ENCODE results near the gene PRUNE2. TPM values are rescaled to one million over a fixed set of nuclear protein-coding genes. Genes with fewer than 3 reads are reported as not detected.

PRUNE2 gene
- total RNA-seq, 4 donors from 2014 or later: 3.7 to 7.8 (median 4.9) TPM

- no peaks in the 10 kb centered on the region for H3K27me3 ChIP-seq
- intact Hi-C loops (cut with DNase I): no loop called here
- peaks cover 11 to 20% of the 10 kb centered on the region in 2 donors for H3K4me1 ChIP-seq
- DNase-seq: no peak
- TF ChIP-seq POLR2A (IDR thresholded peaks at IDR 0.05) (no peak), CTCF (IDR thresholded peaks at IDR 0.05) (no peak)
- no peaks in the 10 kb centered on the region for H3K36me3 ChIP-seq
- H3K27ac ChIP-seq: no peak overlapping the region
- no peak overlapping the region for H3K4me3 ChIP-seq (replicated peaks in 1 of 3)
- 62 to 65% methylated on average over 2 of the region's 2 CpGs for WGBS, 2 donors
- H3K9me3 ChIP-seq: no peaks in the 10 kb centered on the region
Measured at GRCh38 chr9:76901801-76902200, 4.1 kb downstream of the PRUNE2 start.

- H3K9me3 ChIP-seq: no peaks in the 10 kb centered on the region
- TF ChIP-seq CTCF (IDR thresholded peaks at IDR 0.05) (no peak), POLR2A (IDR thresholded peaks at IDR 0.05) (no peak)
- no peaks in the 10 kb centered on the region for H3K36me3 ChIP-seq
- WGBS, 2 donors: 43 to 53% methylated on average over 3 of the region's 3 CpGs
- H3K4me3 ChIP-seq (replicated peaks in 1 of 3): no peak overlapping the region
- no peak overlapping the region for H3K27ac ChIP-seq
- H3K27me3 ChIP-seq: no peaks in the 10 kb centered on the region
- DNase-seq: no peak
- intact Hi-C loops (cut with DNase I): no loop called here
- H3K4me1 ChIP-seq: peaks cover 11 to 13% of the 10 kb centered on the region in 2 donors
Measured at GRCh38 chr9:76900884-76901440, 5.0 kb downstream of the PRUNE2 start.

GRCh38 chr9:76898786-76899185 is 7.1 kb downstream of the PRUNE2 start:
- no peak for DNase-seq
- Histone ChIP-seq H3K4me3 (replicated peaks in 1 of 3) (no peak overlapping the region), H3K9me3 (no peaks in the 10 kb centered on the region), H3K4me1 (no peaks in the 10 kb centered on the region), H3K27ac (no peak overlapping the region), H3K27me3 (no peaks in the 10 kb centered on the region), H3K36me3 (no peaks in the 10 kb centered on the region)
- intact Hi-C loops (cut with DNase I): no loop called here
- WGBS, 2 donors: 25 to 27% methylated on average over 2 of the region's 2 CpGs
- TF ChIP-seq POLR2A (IDR thresholded peaks at IDR 0.05) (no peak), CTCF (IDR thresholded peaks at IDR 0.05) (no peak)

GRCh38 chr9:76897804-76898525 is 7.9 kb downstream of the PRUNE2 start:
- intact Hi-C loops (cut with DNase I): no loop called here
- no peak overlapping the region for H3K4me3 ChIP-seq (replicated peaks in 1 of 3)
- no peak overlapping the region for H3K27ac ChIP-seq
- WGBS, 2 donors: 51 to 61% methylated on average over 6 of the region's 6 CpGs
- H3K27me3 ChIP-seq: no peaks in the 10 kb centered on the region
- TF ChIP-seq CTCF (IDR thresholded peaks at IDR 0.05) (no peak), POLR2A (IDR thresholded peaks at IDR 0.05) (no peak)
- H3K36me3 ChIP-seq: no peaks in the 10 kb centered on the region
- no peaks in the 10 kb centered on the region for H3K4me1 ChIP-seq
- no peak for DNase-seq
- H3K9me3 ChIP-seq: no peaks in the 10 kb centered on the region

- Histone ChIP-seq H3K27ac (no peak overlapping the region), H3K4me1 (no peaks in the 10 kb centered on the region), H3K27me3 (no peaks in the 10 kb centered on the region), H3K36me3 (no peaks in the 10 kb centered on the region), H3K4me3 (replicated peaks in 1 of 3) (no peak overlapping the region), H3K9me3 (no peaks in the 10 kb centered on the region)
- no peak for DNase-seq
- TF ChIP-seq CTCF (IDR thresholded peaks at IDR 0.05) (no peak), POLR2A (IDR thresholded peaks at IDR 0.05) (no peak)
- intact Hi-C loops (cut with DNase I): no loop called here
- WGBS, 2 donors: 90 to 91% methylated on average over 3 of the region's 3 CpGs
Measured at GRCh38 chr9:76896035-76896434, 9.9 kb downstream of the PRUNE2 start.
